HEK293T (cell line): ENCODE results near the gene EYA4.

Source experiments
- FOXK2 ChIP-seq: fragments of 450-650 bp; IDR thresholded peaks from 2 replicates; pipeline ENCODE4 v1.6.1; 2016; ENCODE audit warnings: mild to moderate bottlenecking
- FOXM1 ChIP-seq: fragments of 450-650 bp; IDR thresholded peaks from 2 replicates; pipeline ENCODE4 v1.6.1; 2017; ENCODE audit warnings: mild to moderate bottlenecking, borderline replicate concordance
- HDGF ChIP-seq: fragments of 450-650 bp; IDR thresholded peaks from 2 replicates; pipeline ENCODE4 v1.6.1; 2017; ENCODE audit warnings: antibody characterized with exemption, borderline replicate concordance
- LEF1 ChIP-seq: fragments of 450-650 bp; IDR thresholded peaks from 2 replicates; pipeline ENCODE4 v1.6.1; 2017; ENCODE audit warnings: mild to moderate bottlenecking, borderline replicate concordance
- SP1 ChIP-seq: fragments of 450-650 bp; IDR thresholded peaks from 2 replicates; pipeline ENCODE4 v1.6.1; 2017

- TF ChIP-seq SP1 (no peak), HDGF (no peak), LEF1 (no peak), FOXK2 (no peak), FOXM1 (no peak)
Measured at GRCh38 chr6:133360194-133360593, 119.0 kb downstream of the EYA4 start.
